GM10266 (cell line): Measurements from ENCODE around the gene KRI1.
"Not testable (repeated sequence)": the region's sequence is repeated elsewhere in the genome, so short reads cannot be mapped to it uniquely, and the experiment has no call there.

Experiments used
- DNase-seq: peaks from one replicate; pipeline ENCODE4 v3.0.0; 2012; ENCODE audit errors: extremely low spot score
- TF ChIP-seq, protein P1 (sequence below): IDR thresholded peaks from 2 replicates; pipeline ENCODE4 v1.5.1; 2012; ENCODE audit warnings: mild to moderate bottlenecking, low read depth; ENCODE audit not compliant: control insufficient read depth, insufficient read depth; ENCODE audit errors: missing control alignments

KRI1 gene

DNA sequence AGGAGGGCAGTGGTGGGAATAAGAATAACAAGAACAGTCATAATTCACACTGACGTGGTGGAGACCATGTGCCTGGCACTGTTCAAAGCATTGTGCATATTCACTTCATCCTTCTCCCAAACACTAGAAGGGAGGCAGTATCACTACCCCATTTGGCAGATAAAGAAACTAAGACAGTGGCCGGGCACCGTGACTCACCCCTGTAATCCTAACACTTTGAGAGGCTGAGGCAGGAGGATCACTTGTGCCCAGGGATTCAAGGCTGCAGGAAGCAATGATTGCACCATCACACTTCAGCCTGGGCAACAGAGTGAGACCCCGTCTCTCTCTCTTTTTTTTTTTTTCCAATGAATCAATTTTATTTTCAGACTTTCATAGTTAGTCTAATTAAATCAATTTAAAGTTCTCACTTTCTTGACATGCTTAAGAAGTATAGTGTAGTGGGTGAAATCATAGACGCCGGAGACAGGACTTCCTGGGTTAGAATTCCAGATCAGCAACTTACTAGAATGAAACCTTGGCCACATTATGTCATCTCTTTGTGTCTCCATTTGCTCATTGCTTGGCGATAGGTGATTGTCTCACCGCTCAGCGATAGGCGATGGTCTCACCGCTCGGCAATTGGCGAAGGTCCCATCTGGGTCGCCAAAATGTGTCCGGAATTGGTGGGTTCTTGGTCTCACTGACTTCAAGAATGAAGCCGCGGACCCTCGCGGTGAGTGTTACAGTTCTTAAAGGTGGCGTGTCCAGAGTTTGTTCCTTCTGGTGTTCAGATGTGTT lies 27.4 kb downstream of the KRI1 start:
- TF ChIP-seq, protein P1, sequence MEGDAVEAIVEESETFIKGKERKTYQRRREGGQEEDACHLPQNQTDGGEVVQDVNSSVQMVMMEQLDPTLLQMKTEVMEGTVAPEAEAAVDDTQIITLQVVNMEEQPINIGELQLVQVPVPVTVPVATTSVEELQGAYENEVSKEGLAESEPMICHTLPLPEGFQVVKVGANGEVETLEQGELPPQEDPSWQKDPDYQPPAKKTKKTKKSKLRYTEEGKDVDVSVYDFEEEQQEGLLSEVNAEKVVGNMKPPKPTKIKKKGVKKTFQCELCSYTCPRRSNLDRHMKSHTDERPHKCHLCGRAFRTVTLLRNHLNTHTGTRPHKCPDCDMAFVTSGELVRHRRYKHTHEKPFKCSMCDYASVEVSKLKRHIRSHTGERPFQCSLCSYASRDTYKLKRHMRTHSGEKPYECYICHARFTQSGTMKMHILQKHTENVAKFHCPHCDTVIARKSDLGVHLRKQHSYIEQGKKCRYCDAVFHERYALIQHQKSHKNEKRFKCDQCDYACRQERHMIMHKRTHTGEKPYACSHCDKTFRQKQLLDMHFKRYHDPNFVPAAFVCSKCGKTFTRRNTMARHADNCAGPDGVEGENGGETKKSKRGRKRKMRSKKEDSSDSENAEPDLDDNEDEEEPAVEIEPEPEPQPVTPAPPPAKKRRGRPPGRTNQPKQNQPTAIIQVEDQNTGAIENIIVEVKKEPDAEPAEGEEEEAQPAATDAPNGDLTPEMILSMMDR = no peak
- DNase-seq = peak; percentile 5

DNA sequence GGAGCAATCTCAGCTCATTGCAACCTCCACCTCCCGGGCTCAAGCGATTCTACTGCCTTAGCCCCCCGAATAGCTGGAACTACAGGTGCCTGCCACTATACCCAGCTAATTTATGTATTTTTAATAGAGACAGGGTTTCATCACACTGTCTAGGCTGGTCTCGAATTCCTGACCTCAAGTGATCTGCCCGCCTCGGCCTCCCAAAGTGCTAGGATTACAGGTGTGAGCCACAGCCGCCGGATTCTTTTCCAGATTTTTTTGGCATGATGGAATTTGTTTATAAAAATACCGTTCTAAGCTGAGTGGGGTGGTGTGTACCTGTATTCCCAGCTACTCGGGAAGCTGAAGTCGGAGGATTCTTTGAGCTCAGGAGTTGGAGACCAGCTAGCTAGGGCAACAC lies 28.1 kb downstream of the KRI1 start:
- no peak for DNase-seq
- TF ChIP-seq, protein P1 = no peak

DNA sequence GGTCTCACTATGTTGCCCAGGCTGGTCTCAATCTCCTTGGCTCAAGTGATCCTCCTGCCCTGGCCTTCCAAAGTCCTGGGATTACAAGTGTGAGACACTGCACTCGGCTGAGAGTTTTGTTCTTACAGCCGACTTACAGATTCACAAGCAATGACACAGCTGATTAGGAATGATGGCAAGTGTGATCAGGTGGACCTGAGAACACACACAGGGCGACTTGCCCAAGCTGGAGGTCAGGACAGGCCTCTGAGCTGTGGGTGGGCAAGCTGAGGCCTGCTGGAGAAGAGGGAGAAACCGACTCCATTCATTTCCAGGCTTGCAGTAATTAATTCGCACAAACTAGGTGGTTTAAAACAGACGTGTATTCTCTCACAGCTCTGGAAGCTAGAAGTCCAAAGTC lies 30.2 kb downstream of the KRI1 start:
- peak; percentile 2 for DNase-seq

DNA sequence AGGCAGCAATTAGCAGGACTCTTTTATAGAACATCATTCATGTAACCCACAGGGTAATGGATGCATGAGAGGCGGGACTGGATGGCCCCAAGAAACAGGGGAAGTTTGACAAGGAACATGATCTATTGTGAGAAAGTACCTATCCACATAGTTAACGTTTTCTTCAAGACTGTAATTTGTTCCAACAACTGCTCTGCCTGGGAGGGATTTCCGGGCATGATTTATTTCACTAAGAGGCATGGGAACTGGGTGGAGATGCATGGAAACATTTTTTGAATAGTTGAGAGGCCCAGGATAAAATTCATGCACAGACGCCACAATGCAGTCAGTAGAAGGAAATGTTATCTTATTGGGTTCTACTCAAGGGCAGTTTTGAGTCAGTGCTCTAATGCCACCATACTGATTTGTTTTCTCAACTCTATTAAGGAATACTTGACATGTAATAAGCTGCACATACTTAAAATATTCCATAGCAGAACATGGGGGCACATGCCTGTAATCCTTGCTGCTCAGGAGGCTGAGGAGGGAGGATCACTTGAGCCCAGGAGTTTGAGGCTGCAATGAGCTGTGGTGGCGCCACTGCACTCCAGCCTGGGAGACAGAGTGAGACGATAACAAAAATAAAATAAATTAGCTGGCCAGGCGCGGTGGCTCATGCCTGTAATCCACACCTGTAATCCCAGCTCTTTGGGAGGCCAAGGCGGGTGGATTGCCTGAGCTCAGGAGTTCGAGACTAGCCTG lies 32.0 kb downstream of the KRI1 start:
- peak; percentile 3 for DNase-seq
- TF ChIP-seq, protein P1 = no peak

More for the DNA sequence above, 30.2 kb downstream of the KRI1 start:
- TF ChIP-seq, protein P1 = no peak

DNA sequence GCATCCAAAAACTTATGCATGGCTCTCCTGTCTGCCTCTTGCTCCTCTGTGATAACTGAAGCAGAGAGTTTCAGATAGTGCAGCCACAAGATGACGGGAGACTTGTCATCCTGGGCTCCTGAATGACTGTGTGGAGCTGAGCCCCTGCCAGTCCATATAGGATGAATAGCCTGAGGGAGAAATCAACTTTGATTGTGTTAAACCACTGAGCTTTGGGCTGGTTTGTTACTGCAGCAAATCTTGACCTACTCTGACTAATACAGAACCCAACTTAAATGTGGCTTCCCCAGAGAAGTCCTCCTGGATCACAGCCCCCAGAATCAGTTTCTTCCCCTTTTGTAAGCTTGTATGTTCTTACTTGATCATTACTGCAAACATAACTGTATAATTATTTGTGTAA lies 33.4 kb downstream of the KRI1 start:
- TF ChIP-seq, protein P1 = no peak
- no peak for DNase-seq

DNA sequence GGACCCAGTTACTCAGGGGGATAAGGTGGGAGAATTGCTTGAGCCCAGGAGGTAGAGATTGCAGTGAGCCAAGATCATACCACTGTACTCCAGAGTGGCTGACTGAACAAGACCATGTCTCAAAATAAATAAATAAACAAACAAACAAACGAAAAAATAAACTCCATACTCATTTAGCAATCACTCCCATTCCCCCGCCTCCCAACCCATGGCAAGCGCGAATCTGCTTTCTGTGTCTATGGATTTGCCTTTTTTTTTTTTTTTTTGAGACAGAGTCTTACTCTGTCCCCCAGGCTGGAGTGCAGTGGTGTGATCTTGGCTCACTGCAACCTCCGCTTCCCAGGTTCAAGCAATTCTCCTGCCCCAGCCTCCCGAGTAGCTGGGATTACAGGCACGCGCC lies 38.9 kb downstream of the KRI1 start:
- DNase-seq = not testable (repeated sequence)

DNA sequence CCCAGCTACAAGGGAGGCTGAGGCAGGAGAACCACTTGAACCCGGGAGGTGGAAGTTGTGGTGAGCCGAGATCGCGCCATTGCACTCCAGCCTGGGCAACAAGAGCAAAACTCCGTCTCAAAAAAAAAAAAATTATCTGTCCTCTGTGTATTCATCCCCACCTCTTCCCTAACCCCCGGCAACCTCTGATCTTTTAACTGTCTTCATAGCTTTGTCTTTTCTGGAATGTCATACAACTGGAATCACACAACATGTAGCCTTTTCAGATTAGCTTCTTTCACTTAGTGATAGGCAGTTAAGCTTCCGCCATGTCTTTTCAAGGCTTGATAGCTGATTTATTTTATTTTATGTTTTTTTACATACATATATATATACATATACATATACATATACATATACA lies 40.2 kb downstream of the KRI1 start:
- TF ChIP-seq, protein P1 = no peak
- no peak for DNase-seq
